HepG2 (cell line): ENCODE data around the gene KRT10. TPM values are rescaled to one million over a fixed set of nuclear protein-coding genes. Genes with fewer than 3 reads are reported as not detected.

Source experiments
- CBX5 ChIP-seq: sonication (generic); formaldehyde crosslinking; IDR thresholded peaks from 2 replicates; pipeline ENCODE4 v1.4.0; 2020; ENCODE audit warnings: missing genetic modification reagents, borderline replicate concordance
- HNRNPLL ChIP-seq: fragments of 200-400 bp; formaldehyde crosslinking; IDR thresholded peaks from 2 replicates; pipeline ENCODE4 v1.6.1; 2017; ENCODE audit warnings: mild to moderate bottlenecking, low read depth, low read length; ENCODE audit not compliant: poor library complexity, severe bottlenecking
- MBNL3 ChIP-seq: fragments of 250-450 bp; sonication (Bioruptor Pico); conservative IDR thresholded peaks from 2 replicates; pipeline ENCODE4 v1.8.0; 2022; ENCODE audit warnings: mild to moderate bottlenecking, inconsistent platforms
- NFE2L1 ChIP-seq: sonication (generic); formaldehyde crosslinking; IDR thresholded peaks from 2 replicates; pipeline ENCODE4 v1.4.0; 2020; ENCODE audit warnings: missing genetic modification reagents, mild to moderate bottlenecking, borderline replicate concordance
- RAD21 ChIP-seq: fragments of 450-650 bp; formaldehyde crosslinking; IDR thresholded peaks from 2 replicates; pipeline ENCODE4 v1.5.0; 2020; ENCODE audit warnings: mild to moderate bottlenecking
- SMAD3 ChIP-seq: sonication (generic); formaldehyde crosslinking; IDR thresholded peaks from 2 replicates; pipeline ENCODE4 v1.4.0; 2020; ENCODE audit warnings: missing genetic modification reagents
- SMARCE1 ChIP-seq: fragments of 450-650 bp; IDR thresholded peaks from 2 replicates; pipeline ENCODE4 v1.6.1; 2017; ENCODE audit warnings: borderline replicate concordance
- SOX13 ChIP-seq, 3 experiments: fragments of 450-650 bp in 1 of 3; sonication (generic) in 1 of 3; formaldehyde crosslinking in 1 of 3; IDR thresholded peaks in 2 of 3; conservative IDR thresholded peaks in 1 of 3; 2 replicates each; pipeline versions ENCODE4 v1.5.0 to v1.6.1; 2016 to 2020; ENCODE audit warnings: antibody characterized with exemption in 1 of 3, mild to moderate bottlenecking in 1 of 3, missing compliant biosample characterization in 1 of 3, missing genetic modification reagents in 1 of 3, moderate library complexity in 1 of 3
- STAT5B ChIP-seq: sonication (generic); formaldehyde crosslinking; IDR thresholded peaks from 2 replicates; pipeline ENCODE4 v1.4.0; 2020; ENCODE audit warnings: missing genetic modification reagents
- TRIM24 ChIP-seq: sonication (generic); formaldehyde crosslinking; IDR thresholded peaks from 2 replicates; pipeline ENCODE4 v1.8.0; 2022; ENCODE audit warnings: mild to moderate bottlenecking, missing genetic modification reagents
- TSC22D2 ChIP-seq: sonication (generic); formaldehyde crosslinking; IDR thresholded peaks from 2 replicates; pipeline ENCODE4 v1.5.1; 2020; ENCODE audit warnings: missing genetic modification reagents, mild to moderate bottlenecking, borderline replicate concordance
- ZFY ChIP-seq: sonication (generic); formaldehyde crosslinking; IDR thresholded peaks from 2 replicates; pipeline ENCODE4 v1.4.0; 2020; ENCODE audit warnings: missing genetic modification reagents
- ZNF530 ChIP-seq: sonication (generic); formaldehyde crosslinking; IDR thresholded peaks from 2 replicates; pipeline ENCODE4 v1.5.0; 2020; ENCODE audit warnings: low read depth, mild to moderate bottlenecking, missing genetic modification reagents
- ZNF749 ChIP-seq: sonication (generic); formaldehyde crosslinking; IDR thresholded peaks from 2 replicates; pipeline ENCODE4 v1.8.0; 2022; ENCODE audit warnings: mild to moderate bottlenecking, missing genetic modification reagents, moderate library complexity, borderline replicate concordance
- ZNF788 ChIP-seq: sonication (generic); formaldehyde crosslinking; IDR thresholded peaks from 2 replicates; pipeline ENCODE4 v1.5.0; 2020; ENCODE audit warnings: mild to moderate bottlenecking, missing genetic modification reagents, borderline replicate concordance
- ZNF841 ChIP-seq: sonication (generic); formaldehyde crosslinking; IDR thresholded peaks from 2 replicates; pipeline ENCODE4 v1.8.1; 2023; ENCODE audit warnings: missing genetic modification reagents, borderline replicate concordance
- polyA plus RNA-seq, 8 experiments: library from polyadenylated mRNA; depleted of rRNA in 3 of 8; stranded (reverse) in 7 of 8; unstranded in 1 of 8; fragments of >200 nt; fragmentation: Illumina TruSeq in 4 of 8; extraction: Trizol in 4 of 8; gene quantifications; 2 replicates each; pipeline versions ENCODE4 v1.2.1 to v1.2.3, GENCODE V29; 2011 to 2016; ENCODE audit warnings: low read depth in 4 of 8, missing spikeins in 1 of 8, mixed read lengths in 1 of 8; ENCODE audit not compliant: insufficient read depth in 1 of 8
- total RNA-seq, 5 experiments: library from RNA; depleted of rRNA; stranded (reverse); fragments of >200 nt; fragmentation: Illumina TruSeq; extraction: Trizol; gene quantifications; 2 replicates each; pipeline ENCODE4 v1.2.3, GENCODE V29; 2016; ENCODE audit warnings: low read depth in 1 of 5
- TF ChIP-seq, protein P1 (sequence below): sonication (generic); formaldehyde crosslinking; IDR thresholded peaks from 2 replicates; pipeline ENCODE4 v1.5.0; 2020; ENCODE audit warnings: missing genetic modification reagents, mild to moderate bottlenecking, borderline replicate concordance
- TF ChIP-seq, protein P2 (sequence below): sonication (generic); formaldehyde crosslinking; IDR thresholded peaks from 2 replicates; pipeline ENCODE4 v1.4.0; 2020; ENCODE audit warnings: missing genetic modification reagents, low read depth, mild to moderate bottlenecking, borderline replicate concordance
- TF ChIP-seq, protein P3 (sequence below): sonication (generic); formaldehyde crosslinking; IDR thresholded peaks from 2 replicates; pipeline ENCODE4 v1.5.0; 2020; ENCODE audit warnings: mild to moderate bottlenecking, low read depth, missing genetic modification reagents, borderline replicate concordance
- TF ChIP-seq, protein P4 (sequence below): IDR thresholded peaks from 2 replicates; pipeline ENCODE4 v1.6.1; 2016; ENCODE audit warnings: mild to moderate bottlenecking
- TF ChIP-seq, protein P5 (sequence below): sonication (generic); formaldehyde crosslinking; IDR thresholded peaks from 2 replicates; pipeline ENCODE4 v1.4.0; 2020; ENCODE audit warnings: missing genetic modification reagents
- TF ChIP-seq, protein P6 (sequence below): IDR thresholded peaks from 2 replicates; pipeline ENCODE4 v1.6.1; 2018; ENCODE audit warnings: missing genetic modification reagents, mild to moderate bottlenecking, missing compliant biosample characterization

KRT10 gene
- total and polyA plus RNA-seq, 2 of the 13 experiments (the other 11 are each of a cell fraction or from before 2014, with no cell fraction given): 25.1 to 27.5 TPM

DNA sequence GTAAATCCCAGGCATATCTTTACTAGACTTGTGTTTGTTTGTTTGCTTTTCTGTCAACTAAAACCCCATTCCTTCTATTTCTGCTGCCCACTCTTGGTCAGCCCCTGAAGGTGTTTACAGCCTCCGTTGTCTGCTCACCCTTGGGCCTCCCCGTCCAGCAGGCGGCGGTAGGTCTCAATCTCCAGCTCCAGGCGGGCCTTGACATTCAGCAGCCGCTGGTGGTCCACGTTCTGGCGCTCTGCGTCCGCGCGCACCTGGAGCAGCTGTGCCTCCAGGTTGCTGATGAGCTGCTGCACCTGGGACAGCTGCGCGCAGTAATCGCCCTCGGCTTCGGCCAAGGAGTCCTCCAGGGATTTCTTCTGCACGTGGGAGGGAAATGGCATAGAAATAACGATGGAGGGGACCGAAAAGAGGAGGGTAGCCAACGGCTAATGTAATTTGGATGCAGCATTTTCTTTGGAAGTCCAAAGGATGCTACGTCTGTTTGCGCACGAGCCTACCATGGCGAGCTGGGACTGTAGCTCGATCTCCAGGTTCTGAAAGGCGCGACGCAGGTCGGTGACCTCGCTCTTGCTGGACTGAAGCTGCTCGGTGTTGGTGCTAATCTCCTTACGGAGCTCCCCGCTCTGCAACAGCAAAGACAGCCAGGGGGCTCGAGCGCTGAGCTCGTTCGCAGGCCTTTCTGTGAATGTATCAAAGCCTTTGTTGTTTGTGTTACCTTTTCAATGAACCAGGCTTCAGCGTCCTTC is 40.7 kb upstream of the KRT10 start (continued):
- peak; percentile 69 for TF ChIP-seq RAD21
- TF ChIP-seq TSC22D2: no peak
- TF ChIP-seq ZNF530 (CRISPR knock-in tag): no peak
- TF ChIP-seq SMAD3 (CRISPR knock-in tag): no peak
- TF ChIP-seq, protein P1, sequence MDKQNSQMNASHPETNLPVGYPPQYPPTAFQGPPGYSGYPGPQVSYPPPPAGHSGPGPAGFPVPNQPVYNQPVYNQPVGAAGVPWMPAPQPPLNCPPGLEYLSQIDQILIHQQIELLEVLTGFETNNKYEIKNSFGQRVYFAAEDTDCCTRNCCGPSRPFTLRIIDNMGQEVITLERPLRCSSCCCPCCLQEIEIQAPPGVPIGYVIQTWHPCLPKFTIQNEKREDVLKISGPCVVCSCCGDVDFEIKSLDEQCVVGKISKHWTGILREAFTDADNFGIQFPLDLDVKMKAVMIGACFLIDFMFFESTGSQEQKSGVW (CRISPR knock-in tag): no peak
- no peak for TF ChIP-seq ZNF749
- TF ChIP-seq HNRNPLL: peak; percentile 39
- TF ChIP-seq, protein P2, sequence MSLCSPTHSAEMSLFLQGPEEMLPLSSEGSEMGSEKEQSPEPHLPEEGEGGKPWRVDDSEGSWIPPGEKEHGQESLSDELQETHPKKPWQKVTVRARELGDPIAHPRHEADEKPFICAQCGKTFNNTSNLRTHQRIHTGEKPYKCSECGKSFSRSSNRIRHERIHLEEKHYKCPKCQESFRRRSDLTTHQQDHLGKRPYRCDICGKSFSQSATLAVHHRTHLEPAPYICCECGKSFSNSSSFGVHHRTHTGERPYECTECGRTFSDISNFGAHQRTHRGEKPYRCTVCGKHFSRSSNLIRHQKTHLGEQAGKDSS (CRISPR knock-in tag): peak; percentile 81; the same call in 1 of the 2 replicates
- TF ChIP-seq CBX5 (CRISPR knock-in tag): 0 out of 2 replicates have a peak, but pooled peaks have one; percentile 46
- TF ChIP-seq, protein P3, sequence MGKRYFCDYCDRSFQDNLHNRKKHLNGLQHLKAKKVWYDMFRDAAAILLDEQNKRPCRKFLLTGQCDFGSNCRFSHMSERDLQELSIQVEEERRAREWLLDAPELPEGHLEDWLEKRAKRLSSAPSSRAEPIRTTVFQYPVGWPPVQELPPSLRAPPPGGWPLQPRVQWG (CRISPR knock-in tag): no peak
- TF ChIP-seq MBNL3: no peak
- TF ChIP-seq, protein P4, sequence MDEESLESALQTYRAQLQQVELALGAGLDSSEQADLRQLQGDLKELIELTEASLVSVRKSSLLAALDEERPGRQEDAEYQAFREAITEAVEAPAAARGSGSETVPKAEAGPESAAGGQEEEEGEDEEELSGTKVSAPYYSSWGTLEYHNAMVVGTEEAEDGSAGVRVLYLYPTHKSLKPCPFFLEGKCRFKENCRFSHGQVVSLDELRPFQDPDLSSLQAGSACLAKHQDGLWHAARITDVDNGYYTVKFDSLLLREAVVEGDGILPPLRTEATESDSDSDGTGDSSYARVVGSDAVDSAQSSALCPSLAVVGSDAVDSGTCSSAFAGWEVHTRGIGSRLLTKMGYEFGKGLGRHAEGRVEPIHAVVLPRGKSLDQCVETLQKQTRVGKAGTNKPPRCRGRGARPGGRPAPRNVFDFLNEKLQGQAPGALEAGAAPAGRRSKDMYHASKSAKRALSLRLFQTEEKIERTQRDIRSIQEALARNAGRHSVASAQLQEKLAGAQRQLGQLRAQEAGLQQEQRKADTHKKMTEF: no peak; the same call in 1 of the 2 replicates
- TF ChIP-seq, protein P5, sequence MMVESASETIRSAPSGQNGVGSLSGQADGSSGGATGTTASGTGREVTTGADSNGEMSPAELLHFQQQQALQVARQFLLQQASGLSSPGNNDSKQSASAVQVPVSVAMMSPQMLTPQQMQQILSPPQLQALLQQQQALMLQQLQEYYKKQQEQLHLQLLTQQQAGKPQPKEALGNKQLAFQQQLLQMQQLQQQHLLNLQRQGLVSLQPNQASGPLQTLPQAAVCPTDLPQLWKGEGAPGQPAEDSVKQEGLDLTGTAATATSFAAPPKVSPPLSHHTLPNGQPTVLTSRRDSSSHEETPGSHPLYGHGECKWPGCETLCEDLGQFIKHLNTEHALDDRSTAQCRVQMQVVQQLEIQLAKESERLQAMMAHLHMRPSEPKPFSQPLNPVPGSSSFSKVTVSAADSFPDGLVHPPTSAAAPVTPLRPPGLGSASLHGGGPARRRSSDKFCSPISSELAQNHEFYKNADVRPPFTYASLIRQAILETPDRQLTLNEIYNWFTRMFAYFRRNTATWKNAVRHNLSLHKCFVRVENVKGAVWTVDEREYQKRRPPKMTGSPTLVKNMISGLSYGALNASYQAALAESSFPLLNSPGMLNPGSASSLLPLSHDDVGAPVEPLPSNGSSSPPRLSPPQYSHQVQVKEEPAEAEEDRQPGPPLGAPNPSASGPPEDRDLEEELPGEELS: no peak
- no peak for TF ChIP-seq ZNF841 (CRISPR knock-in tag)
- no peak for TF ChIP-seq ZFY
- TF ChIP-seq SOX13 (IDR thresholded peaks at IDR 0.05): no peak
- TF ChIP-seq SOX13 (CRISPR knock-in tag; conservative IDR thresholded peaks at IDR 0.05 in 1 of 2, IDR thresholded peaks at IDR 0.05 in 1 of 2): peak in 1 of 2 experiments; percentile 39; a peak in 1 of 4 replicates
- peak; percentile 31; the same call in 1 of the 2 replicates for TF ChIP-seq ZNF788 (CRISPR knock-in tag)
- TF ChIP-seq TRIM24: no peak
- TF ChIP-seq STAT5B (CRISPR knock-in tag): no peak
- TF ChIP-seq NFE2L1 (CRISPR knock-in tag): no peak
- no peak for TF ChIP-seq SMARCE1
- TF ChIP-seq, protein P6, sequence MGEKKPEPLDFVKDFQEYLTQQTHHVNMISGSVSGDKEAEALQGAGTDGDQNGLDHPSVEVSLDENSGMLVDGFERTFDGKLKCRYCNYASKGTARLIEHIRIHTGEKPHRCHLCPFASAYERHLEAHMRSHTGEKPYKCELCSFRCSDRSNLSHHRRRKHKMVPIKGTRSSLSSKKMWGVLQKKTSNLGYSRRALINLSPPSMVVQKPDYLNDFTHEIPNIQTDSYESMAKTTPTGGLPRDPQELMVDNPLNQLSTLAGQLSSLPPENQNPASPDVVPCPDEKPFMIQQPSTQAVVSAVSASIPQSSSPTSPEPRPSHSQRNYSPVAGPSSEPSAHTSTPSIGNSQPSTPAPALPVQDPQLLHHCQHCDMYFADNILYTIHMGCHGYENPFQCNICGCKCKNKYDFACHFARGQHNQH (CRISPR knock-in tag): peak; percentile 32; the same call in 1 of the 2 replicates
